K562 (cell line): Measurements from ENCODE around the gene MBD5. TPM values are rescaled to one million over a fixed set of nuclear protein-coding genes. Genes with fewer than 3 reads are reported as not detected.

Source experiments
- CC2D1A ChIP-seq: fragments of 450-650 bp; IDR thresholded peaks from 2 replicates; pipeline ENCODE4 v1.6.1; 2017; ENCODE audit warnings: mild to moderate bottlenecking
- E2F4 ChIP-seq: sonication (generic); formaldehyde crosslinking; IDR thresholded peaks from 2 replicates; pipeline ENCODE4 v1.8.0; 2022; ENCODE audit warnings: mild to moderate bottlenecking, low read depth, missing genetic modification reagents
- SETDB1 ChIP-seq: IDR thresholded peaks from one replicate; pipeline ENCODE4 v1.6.1; 2012; ENCODE audit warnings: low read length, control low read depth, inconsistent platforms
- TEAD2 ChIP-seq: fragments of 450-650 bp; IDR thresholded peaks from 2 replicates; pipeline ENCODE4 v1.6.1; 2016; ENCODE audit warnings: missing genetic modification characterization, control low read depth, missing compliant biosample characterization
- TGIF2 ChIP-seq: sonication (generic); formaldehyde crosslinking; IDR thresholded peaks from 2 replicates; pipeline ENCODE4 v1.8.1; 2022; ENCODE audit warnings: mild to moderate bottlenecking, missing genetic modification reagents, moderate library complexity
- ZNF431 ChIP-seq: sonication (generic); formaldehyde crosslinking; IDR thresholded peaks from 2 replicates; pipeline ENCODE4 v1.8.0; 2022; ENCODE audit warnings: mild to moderate bottlenecking, missing genetic modification reagents
- polyA plus RNA-seq, 8 experiments: library from polyadenylated mRNA; depleted of rRNA in 4 of 8; stranded (reverse) in 5 of 8; unstranded in 3 of 8; fragments of >200 nt; fragmentation: Nextera tagmentation in 2 of 8; fragmentation: Illumina TruSeq in 1 of 8; extraction: Ambion mirVana in 2 of 8; extraction: Trizol in 1 of 8; gene quantifications; 2 replicates each; pipeline versions ENCODE4 v1.2.1 to v1.2.3, GENCODE V29; 2011 to 2014; ENCODE audit warnings: inconsistent platforms in 1 of 8, missing spikeins in 1 of 8
- total RNA-seq, 7 experiments: library from RNA; depleted of rRNA in 6 of 7; stranded (reverse); fragments of >200 nt in 6 of 7; fragmentation: Illumina TruSeq in 2 of 7; extraction: Trizol in 2 of 7; gene quantifications; 2 replicates each; pipeline versions ENCODE4 v1.2.1 to v1.2.3, GENCODE V29; 2011 to 2021; ENCODE audit warnings: low replicate concordance in 1 of 7
- TF ChIP-seq, protein P1 (sequence below): fragments of 200-600 bp; sonication (generic); IDR thresholded peaks from one replicate; pipeline ENCODE4 v1.6.1; 2012; ENCODE audit warnings: mild to moderate bottlenecking, low read depth, low read length, inconsistent platforms

Gene MBD5
- total and polyA plus RNA-seq, 9 of the 15 experiments (the other 6 are each of a cell fraction or from before 2014, with no cell fraction given): 3.4 to 14.5 (median 9.0) TPM

DNA sequence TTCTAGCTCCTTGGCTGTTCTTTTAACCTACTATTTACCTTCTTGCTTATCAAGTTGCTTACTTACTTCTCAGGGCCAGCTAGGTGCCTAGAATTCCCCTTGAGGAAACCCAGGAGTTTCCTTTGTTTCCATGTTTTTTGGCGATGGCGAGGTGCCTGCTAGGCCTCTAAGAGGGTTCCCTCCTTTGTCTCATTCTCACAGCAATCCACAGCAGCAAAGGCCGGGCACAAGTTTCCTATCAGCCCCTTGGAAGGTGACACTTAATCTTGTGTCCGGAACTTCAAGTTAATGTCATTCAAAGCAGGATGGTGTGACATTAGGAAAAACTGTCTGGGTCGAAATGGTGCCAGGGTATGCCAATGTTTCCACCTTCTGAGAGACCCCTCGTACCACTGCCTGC lies 521.7 kb downstream of the MBD5 start (continued):
- TF ChIP-seq, protein P1, sequence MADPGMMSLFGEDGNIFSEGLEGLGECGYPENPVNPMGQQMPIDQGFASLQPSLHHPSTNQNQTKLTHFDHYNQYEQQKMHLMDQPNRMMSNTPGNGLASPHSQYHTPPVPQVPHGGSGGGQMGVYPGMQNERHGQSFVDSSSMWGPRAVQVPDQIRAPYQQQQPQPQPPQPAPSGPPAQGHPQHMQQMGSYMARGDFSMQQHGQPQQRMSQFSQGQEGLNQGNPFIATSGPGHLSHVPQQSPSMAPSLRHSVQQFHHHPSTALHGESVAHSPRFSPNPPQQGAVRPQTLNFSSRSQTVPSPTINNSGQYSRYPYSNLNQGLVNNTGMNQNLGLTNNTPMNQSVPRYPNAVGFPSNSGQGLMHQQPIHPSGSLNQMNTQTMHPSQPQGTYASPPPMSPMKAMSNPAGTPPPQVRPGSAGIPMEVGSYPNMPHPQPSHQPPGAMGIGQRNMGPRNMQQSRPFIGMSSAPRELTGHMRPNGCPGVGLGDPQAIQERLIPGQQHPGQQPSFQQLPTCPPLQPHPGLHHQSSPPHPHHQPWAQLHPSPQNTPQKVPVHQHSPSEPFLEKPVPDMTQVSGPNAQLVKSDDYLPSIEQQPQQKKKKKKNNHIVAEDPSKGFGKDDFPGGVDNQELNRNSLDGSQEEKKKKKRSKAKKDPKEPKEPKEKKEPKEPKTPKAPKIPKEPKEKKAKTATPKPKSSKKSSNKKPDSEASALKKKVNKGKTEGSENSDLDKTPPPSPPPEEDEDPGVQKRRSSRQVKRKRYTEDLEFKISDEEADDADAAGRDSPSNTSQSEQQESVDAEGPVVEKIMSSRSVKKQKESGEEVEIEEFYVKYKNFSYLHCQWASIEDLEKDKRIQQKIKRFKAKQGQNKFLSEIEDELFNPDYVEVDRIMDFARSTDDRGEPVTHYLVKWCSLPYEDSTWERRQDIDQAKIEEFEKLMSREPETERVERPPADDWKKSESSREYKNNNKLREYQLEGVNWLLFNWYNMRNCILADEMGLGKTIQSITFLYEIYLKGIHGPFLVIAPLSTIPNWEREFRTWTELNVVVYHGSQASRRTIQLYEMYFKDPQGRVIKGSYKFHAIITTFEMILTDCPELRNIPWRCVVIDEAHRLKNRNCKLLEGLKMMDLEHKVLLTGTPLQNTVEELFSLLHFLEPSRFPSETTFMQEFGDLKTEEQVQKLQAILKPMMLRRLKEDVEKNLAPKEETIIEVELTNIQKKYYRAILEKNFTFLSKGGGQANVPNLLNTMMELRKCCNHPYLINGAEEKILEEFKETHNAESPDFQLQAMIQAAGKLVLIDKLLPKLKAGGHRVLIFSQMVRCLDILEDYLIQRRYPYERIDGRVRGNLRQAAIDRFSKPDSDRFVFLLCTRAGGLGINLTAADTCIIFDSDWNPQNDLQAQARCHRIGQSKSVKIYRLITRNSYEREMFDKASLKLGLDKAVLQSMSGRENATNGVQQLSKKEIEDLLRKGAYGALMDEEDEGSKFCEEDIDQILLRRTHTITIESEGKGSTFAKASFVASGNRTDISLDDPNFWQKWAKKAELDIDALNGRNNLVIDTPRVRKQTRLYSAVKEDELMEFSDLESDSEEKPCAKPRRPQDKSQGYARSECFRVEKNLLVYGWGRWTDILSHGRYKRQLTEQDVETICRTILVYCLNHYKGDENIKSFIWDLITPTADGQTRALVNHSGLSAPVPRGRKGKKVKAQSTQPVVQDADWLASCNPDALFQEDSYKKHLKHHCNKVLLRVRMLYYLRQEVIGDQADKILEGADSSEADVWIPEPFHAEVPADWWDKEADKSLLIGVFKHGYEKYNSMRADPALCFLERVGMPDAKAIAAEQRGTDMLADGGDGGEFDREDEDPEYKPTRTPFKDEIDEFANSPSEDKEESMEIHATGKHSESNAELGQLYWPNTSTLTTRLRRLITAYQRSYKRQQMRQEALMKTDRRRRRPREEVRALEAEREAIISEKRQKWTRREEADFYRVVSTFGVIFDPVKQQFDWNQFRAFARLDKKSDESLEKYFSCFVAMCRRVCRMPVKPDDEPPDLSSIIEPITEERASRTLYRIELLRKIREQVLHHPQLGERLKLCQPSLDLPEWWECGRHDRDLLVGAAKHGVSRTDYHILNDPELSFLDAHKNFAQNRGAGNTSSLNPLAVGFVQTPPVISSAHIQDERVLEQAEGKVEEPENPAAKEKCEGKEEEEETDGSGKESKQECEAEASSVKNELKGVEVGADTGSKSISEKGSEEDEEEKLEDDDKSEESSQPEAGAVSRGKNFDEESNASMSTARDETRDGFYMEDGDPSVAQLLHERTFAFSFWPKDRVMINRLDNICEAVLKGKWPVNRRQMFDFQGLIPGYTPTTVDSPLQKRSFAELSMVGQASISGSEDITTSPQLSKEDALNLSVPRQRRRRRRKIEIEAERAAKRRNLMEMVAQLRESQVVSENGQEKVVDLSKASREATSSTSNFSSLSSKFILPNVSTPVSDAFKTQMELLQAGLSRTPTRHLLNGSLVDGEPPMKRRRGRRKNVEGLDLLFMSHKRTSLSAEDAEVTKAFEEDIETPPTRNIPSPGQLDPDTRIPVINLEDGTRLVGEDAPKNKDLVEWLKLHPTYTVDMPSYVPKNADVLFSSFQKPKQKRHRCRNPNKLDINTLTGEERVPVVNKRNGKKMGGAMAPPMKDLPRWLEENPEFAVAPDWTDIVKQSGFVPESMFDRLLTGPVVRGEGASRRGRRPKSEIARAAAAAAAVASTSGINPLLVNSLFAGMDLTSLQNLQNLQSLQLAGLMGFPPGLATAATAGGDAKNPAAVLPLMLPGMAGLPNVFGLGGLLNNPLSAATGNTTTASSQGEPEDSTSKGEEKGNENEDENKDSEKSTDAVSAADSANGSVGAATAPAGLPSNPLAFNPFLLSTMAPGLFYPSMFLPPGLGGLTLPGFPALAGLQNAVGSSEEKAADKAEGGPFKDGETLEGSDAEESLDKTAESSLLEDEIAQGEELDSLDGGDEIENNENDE: no peak
- TF ChIP-seq E2F4 (CRISPR knock-in tag) (no peak), SETDB1 (no peak), TEAD2 (tag) (no peak), ZNF431 (no peak), CC2D1A (no peak), TGIF2 (CRISPR knock-in tag) (no peak)
